Neuron (in vitro differentiated cells): ENCODE data around the gene SLC26A1.

Experiments used
- H2AFZ ChIP-seq: one replicate; pipeline ENCODE4 v1.6.1; 2013; ENCODE audit warnings: low read depth, mild to moderate bottlenecking, inconsistent platforms, low read length, moderate library complexity
- H3K27me3 ChIP-seq: one replicate; pipeline ENCODE4 v1.6.1; 2013; ENCODE audit warnings: low read length; ENCODE audit not compliant: insufficient read depth
- H3K36me3 ChIP-seq: one replicate; pipeline ENCODE4 v1.6.1; 2013; ENCODE audit warnings: low read length; ENCODE audit not compliant: insufficient read depth
- H3K4me1 ChIP-seq: one replicate; pipeline ENCODE4 v1.6.1; 2013; ENCODE audit warnings: low read length; ENCODE audit not compliant: insufficient read depth
- H3K4me3 ChIP-seq: 2 replicates; pipeline ENCODE4 v1.5.1; 2013; ENCODE audit warnings: mild to moderate bottlenecking, low read length, moderate library complexity
- H3K9me3 ChIP-seq: one replicate; pipeline ENCODE4 v1.6.1; 2013; ENCODE audit warnings: low read length

The SLC26A1 gene

DNA sequence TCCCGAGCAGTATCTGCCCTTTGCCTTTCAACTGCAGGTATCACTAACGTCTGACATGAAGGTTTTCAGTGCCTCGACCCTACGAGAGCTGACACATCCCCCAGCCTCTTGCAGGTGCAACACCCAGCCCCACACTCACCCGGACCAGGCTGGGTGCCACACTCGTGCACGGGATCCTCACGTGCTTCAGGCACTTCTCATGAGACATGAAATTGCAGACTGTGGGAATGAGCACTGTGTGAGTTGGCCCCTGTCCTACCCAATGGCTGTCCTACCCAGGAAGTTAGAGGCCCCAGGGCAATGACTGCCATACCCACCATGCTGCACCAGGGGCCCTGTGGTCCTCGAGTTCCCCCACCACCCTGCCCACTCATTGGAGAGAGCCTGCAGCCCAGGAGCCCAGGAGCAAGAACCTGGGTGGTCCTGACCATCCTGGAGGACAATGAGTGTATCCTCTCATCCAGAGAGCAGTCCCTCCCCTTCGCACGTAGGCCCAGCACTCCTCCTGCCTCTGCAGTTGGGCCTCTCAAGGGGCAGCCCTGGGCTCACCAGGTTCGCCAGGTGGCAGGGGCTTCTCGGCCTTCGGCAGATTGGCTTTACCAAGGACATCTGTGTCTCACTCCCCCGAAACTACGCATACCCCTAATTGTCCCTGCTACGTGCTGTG, 22.2 kb downstream of the SLC26A1 start:
- peaks cover 5% of the 10 kb centered on the region for H3K9me3 ChIP-seq
- H3K27me3 ChIP-seq, result no peaks in the 10 kb centered on the region
- H2AFZ ChIP-seq, result no peak overlapping the region
- no peaks in the 10 kb centered on the region for H3K36me3 ChIP-seq
- H3K4me3 ChIP-seq, result no peak overlapping the region
- peaks cover 7% of the 10 kb centered on the region for H3K4me1 ChIP-seq

DNA sequence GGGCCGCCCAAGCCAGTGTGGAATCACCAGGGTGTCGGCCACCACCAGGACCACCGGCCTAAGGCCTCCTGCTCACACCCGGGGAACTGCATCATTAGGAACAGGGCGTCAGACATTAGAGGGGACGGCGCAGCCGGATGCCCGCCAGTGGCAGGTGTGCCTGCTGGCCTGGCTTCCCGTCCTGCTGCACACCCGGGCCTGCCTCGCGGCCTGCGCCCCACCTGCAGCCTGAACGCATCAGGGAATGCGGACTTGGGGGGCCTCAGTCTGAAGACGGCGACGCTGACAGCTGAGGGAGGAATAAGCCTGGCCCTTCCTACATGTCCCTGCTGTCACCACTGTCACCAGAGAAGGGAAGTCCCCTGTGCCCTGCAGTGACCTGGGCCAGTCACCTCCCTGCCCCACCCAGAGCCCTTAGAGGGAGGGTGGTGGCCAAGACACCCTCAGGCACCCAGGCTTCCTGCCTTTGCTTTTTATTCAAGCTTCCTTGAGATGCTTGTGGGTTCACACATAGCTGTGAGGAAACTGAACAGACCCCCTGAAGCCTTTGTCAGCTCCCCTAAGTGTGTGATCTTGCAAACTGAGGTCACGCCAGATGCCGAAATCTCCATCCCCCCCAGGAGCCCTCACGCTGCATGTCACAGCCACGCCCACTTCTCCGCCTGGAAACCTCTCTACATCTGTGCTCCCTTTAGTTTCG, 23.0 kb downstream of the SLC26A1 start:
- Histone ChIP-seq H3K4me1 (peaks cover 7% of the 10 kb centered on the region), H3K4me3 (no peak overlapping the region), H3K36me3 (no peaks in the 10 kb centered on the region), H2AFZ (no peak overlapping the region), H3K9me3 (peaks cover 5% of the 10 kb centered on the region), H3K27me3 (no peaks in the 10 kb centered on the region)

DNA sequence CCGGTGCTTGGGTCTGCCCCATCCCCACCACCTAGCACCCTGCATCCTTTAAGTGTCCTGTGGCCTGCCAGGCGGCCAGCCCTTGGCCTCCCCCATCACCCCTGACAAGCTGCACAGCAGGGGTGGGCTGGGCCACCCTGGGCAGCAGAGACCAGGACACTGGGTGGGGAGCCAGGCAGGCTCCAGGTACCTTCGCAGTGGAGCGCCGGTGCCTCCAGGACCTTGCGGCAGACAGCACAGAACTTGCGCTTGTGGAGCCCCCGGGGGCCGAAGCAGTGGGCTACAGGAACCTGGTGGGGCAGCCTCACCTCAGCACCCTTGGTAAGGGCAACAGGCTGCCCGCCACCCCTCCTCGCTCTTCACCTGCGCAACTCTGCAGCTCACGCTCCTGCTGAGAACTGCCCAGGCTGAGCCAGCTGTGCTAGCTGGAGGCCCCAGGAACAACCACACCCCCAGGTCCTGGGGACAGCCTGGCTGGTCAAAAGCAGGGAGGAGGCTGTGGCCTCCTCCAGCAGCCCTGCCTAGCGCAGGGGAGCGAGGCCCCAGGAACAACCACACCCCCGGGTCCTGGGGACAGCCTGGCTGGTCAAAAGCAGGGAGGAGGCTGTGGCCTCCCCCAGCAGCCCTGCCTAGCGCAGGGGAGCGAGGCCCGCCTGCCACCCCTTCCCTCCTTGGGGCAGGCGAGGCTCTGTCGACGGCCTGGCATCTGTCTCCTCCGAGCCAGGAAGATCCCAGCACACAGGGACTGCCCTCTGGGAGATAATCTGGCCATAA, 24.4 kb downstream of the SLC26A1 start:
- H3K27me3 ChIP-seq, result no peaks in the 10 kb centered on the region
- H2AFZ ChIP-seq, result no peak overlapping the region
- peaks cover 7% of the 10 kb centered on the region for H3K4me1 ChIP-seq
- H3K4me3 ChIP-seq, result no peak overlapping the region
- H3K36me3 ChIP-seq, result peaks cover 3% of the 10 kb centered on the region
- H3K9me3 ChIP-seq, result no peaks in the 10 kb centered on the region

DNA sequence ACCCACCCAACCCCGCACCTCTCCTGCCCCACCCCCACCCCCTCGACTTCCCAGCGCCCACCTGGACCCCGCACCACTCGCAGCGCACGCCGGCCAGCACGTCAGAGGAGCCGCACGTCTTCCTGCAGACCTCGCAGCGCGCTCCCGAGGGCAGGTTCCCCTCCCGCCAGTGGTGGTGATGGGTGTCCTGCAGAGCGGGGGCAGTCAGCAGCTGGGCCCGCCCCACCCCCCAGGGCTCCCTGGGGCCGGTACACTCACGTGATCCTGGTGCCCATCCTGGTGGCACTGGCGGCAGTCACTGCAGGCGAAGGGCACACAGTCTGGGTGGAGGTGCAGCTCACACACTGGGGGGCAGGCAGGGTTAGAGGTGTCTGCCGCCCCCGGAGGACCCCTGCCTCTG, 25.0 kb downstream of the SLC26A1 start:
- H3K36me3 ChIP-seq, result peaks cover 4% of the 10 kb centered on the region
- H3K27me3 ChIP-seq, result no peaks in the 10 kb centered on the region
- no peak overlapping the region for H3K4me3 ChIP-seq
- no peak overlapping the region for H2AFZ ChIP-seq
- H3K9me3 ChIP-seq, result no peaks in the 10 kb centered on the region
- peaks cover 7% of the 10 kb centered on the region for H3K4me1 ChIP-seq

DNA sequence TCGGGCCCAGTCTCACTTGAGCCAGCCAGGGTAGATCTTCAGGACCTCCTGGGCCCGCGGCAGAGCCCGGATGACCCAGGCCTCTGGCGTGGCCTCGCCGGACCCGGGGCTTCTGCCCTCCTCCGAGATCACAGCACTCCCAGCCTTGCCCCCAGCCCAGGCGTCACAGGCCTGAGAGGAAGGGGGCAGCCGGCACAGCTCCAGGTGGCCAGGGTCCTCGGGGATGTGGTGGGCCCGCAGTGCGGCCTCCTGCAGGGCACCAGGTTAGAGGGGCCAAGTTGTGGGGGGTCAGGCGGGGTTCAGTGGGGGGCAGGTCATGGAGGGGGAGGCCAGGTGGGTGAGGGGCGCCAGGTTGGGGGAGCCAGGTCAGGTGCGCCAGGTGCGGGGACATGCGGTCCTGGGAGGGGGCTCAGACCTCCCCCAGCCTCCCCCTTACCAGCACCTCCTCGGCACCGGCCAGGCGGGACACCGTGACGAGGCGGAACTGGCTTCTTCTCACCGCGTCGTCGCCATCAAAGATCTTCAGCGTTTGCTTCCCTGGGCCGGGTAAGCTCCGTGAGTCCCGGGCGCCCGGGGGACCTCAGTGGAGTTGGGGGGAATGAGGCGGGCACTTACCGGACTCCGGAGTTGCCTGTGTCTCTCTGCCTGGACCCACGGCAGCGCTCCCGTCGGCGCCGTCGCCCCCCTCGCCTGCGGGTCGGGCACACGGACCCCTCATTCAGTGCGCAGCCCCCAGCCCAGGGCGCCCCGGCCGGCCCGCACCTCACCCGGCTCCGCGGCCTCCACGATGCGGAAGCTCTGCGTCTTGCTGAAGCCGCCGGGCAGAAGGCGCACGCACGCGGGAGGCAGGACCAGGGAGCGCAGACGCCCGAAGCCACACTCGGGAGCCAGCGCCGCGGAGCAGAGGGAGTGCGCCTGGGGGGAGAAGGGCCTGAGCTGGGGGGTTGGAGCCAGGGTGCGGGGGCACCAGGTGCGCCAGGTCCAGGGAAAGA, 25.8 kb downstream of the SLC26A1 start:
- Histone ChIP-seq H3K9me3 (no peaks in the 10 kb centered on the region), H3K4me3 (no peak overlapping the region), H3K36me3 (peaks cover 4% of the 10 kb centered on the region), H3K4me1 (peaks cover 7% of the 10 kb centered on the region), H3K27me3 (no peaks in the 10 kb centered on the region), H2AFZ (no peak overlapping the region)

DNA sequence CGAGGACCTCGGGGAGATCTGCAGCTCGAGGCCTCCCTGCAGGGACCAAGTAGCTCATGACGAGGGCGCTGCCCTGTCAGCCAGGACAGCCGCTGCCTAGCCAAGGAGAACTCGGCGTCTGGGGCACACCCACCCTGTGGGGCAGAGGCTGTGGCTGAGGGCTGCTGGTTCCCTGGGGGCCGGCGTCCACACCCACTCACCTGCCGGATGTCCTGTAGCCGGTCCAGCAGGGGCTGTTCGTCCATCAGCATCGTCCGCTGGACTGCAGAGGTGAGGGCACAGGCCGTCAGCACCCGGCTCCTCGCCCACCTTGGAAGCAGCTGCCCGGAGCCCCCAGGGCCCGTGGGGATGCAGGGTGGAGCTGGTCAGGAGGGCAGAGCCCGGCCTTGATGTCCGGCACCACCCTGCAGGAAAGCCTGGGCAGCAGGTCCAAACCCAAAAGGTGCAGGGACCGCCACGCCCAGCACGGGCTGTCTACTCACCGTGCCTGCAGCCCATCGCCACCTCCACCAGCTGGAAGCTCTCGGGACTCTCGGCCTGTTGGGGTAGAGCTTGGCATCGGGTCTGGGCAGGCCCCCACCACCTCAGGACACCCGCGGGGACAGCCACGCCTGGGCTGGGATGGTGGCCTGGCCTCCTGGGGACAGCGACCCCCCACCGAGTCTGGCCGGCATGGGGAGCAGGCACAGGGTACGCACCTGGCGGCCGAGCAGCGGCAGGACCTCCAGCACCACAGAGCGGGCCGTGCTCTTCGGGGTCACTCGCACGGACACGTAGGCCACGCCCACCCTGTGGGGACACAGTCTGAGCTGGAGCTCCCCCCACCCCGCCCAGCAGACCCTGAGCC, 26.7 kb downstream of the SLC26A1 start:
- Histone ChIP-seq H3K4me1 (no peaks in the 10 kb centered on the region), H3K36me3 (peaks cover 4% of the 10 kb centered on the region), H2AFZ (no peak overlapping the region), H3K9me3 (no peaks in the 10 kb centered on the region), H3K4me3 (no peak overlapping the region), H3K27me3 (no peaks in the 10 kb centered on the region)

DNA sequence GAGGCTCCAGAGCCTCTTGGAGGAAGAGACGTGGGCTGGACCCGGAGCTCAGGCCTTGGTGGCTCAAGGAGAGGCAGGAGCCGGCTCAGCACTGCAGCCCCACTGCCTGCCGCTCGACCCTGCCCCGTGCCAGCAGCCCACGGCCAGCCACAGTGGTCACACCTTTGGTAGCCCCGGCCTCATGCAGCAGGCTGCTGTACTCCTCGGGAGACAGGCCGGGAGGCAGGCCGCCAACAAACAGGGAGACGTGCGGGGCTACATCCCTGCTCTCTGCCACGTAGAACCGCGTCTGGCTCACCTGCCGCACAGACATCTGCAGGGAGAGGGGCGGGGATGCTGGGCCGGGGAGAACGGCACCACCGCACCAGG, 27.5 kb downstream of the SLC26A1 start:
- Histone ChIP-seq H3K27me3 (no peaks in the 10 kb centered on the region), H3K36me3 (peaks cover 4% of the 10 kb centered on the region), H3K4me3 (no peak overlapping the region), H2AFZ (no peak overlapping the region), H3K9me3 (no peaks in the 10 kb centered on the region), H3K4me1 (no peaks in the 10 kb centered on the region)

DNA sequence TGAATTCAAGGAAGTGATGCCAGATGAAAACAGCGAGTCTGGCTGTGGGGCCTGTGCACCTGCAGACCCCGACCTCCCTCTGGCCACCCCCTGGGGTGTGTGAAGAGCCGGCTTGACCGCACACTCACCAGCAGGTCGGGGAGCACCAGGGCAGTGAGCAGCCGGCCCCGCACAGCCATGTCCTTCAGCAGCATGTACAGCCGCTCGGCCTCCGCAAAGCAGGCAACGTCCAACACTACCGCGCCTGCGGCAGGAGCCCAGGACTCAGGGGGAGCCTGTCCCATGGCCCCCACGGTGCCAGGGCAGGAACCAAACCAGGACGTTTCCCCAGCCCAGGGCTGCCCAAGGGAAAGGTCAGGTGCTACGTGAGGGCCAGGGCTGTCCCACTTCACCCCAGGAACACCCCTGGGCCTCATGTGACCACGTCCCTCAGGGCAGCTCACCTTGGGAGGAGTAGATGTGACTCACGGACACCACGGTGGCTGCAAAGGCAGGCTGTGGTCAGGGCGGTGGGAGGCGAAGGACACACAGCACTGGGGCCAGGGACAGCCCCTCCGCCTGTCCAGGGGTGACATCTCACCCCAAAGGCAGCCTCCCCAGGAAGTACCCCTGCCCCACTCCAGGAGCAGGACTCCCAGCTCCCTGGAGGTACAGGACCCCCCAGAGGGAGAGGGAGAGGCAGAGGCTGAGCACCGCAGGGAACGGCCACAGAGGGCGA, 28.0 kb downstream of the SLC26A1 start:
- Histone ChIP-seq H3K9me3 (no peaks in the 10 kb centered on the region), H2AFZ (no peak overlapping the region), H3K36me3 (peaks cover 6% of the 10 kb centered on the region), H3K4me3 (no peak overlapping the region), H3K4me1 (no peaks in the 10 kb centered on the region), H3K27me3 (no peaks in the 10 kb centered on the region)

DNA sequence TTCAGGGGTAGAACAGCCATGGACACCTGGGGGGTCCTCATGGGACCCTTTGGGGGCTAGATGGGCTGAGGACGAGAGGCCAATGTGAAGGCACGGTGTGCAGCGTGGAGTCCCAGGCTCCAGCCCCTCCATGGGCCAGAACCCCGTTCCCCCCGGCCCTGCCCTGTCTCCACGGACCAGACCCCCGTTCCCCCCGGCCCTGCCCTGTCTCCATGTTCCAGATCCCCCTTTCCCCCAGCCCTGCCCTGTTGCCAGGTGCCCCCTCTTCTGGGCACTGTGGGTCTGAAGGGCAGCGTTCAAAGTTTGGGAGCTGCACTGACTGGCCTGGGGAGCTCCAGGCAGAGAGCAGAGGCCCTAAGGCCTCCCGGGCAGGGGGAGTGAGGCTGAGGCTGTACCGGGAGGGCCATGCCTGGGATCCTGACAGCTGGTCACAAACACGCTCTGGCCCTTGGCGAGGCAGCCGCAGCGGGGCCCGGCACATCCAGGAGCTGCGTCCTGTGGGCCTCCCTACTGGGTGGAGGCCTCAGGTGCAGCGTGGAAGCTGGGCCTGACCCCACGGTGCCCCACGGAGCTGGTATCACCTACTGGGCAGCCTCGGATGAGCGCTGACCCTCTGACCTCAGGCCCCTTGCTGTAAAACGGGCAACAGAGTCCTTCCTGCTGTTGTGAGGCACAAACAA, 28.7 kb downstream of the SLC26A1 start:
- Histone ChIP-seq H3K36me3 (peaks cover 6% of the 10 kb centered on the region), H3K27me3 (no peaks in the 10 kb centered on the region), H3K4me3 (no peak overlapping the region), H2AFZ (no peak overlapping the region), H3K9me3 (no peaks in the 10 kb centered on the region), H3K4me1 (no peaks in the 10 kb centered on the region)

DNA sequence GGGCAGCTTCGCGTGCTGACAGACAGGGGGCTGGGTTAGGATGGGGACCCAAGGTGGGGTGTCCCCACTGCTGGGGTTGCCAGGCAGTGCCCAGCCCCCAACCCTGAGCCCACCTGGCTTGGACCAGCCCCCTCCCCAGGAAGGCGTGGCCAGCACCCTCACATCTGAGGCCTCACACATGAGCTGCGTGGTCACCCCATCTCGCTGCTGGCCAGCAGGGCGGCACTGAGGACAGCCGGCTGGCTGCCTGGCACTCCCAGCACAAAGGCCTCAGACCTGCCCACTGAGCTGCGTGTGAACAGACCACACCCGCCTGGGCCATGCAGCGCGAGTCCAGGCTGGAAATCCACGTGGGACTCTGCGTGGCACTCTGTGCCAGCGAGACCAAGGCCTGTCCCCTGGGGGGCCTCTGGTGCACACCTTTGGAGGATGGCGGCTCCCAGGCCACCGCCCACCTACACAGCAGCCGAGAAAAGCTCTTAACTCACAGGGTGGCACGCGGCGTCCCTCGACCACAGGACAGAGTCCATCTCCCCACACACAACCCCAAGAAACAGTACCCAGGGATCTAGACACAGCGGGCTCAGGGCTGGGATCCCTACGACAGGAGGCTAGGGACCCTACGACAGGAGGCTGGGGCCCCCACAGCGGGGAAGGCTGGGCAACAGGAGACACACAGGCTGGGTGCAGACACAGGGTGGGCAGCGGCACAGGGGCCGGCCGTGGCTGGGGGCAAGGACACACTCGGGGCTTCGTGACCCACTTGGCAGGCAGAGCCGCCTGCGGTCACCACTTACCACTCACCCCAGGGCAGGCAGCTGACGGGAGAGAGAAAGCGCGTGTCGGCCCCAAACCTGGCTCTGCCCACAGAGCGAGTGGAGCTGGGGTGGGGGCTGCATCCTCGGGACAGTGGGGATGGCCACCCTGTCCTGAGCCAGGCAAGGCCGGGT, 29.7 kb downstream of the SLC26A1 start:
- H3K4me1 ChIP-seq, result no peaks in the 10 kb centered on the region
- peaks cover 6% of the 10 kb centered on the region for H3K36me3 ChIP-seq
- no peak overlapping the region for H3K4me3 ChIP-seq
- H3K9me3 ChIP-seq, result no peaks in the 10 kb centered on the region
- H2AFZ ChIP-seq, result no peak overlapping the region
- H3K27me3 ChIP-seq, result no peaks in the 10 kb centered on the region
